ENCODE data around the gene MRPS16. TPM values are rescaled to one million over a fixed set of nuclear protein-coding genes. Genes with fewer than 3 reads are reported as not detected.

MRPS16 gene
- total RNA-seq, 1 donor from 2014 or later = 63.3 TPM

DNA sequence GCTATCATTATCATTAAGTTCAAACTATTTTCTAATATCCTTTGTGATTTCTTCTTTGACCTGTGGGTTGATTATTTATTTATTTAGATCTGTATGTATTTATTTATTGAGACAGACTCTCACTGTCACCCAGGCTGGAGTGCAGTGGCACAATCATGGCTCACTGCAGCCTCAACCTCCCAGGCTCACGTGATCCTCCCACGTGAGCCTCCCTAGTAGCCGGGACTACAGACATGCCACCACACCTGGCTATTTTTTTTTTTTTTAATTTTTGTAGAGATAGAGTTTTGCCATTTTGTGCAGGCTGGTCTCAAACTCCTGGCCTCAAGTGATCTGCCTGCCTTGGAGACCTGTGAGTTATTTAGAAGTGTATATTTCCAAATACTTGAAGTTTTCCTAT is 28.7 kb upstream of the MRPS16 start:
- Mint-ChIP-seq H3K4me3 (ENCODE audit: unreplicated experiment) (no peak overlapping the region), H3K4me1 (ENCODE audit: low read depth) (peaks cover 7% of the 10 kb centered on the region), H3K27me3 (ENCODE audit: low read depth) (no peaks in the 10 kb centered on the region), H3K27ac (ENCODE audit: unreplicated experiment) (no peak overlapping the region), H3K9me3 (ENCODE audit: low read depth) (no peaks in the 10 kb centered on the region), H3K36me3 (ENCODE audit: low read depth) (no peaks in the 10 kb centered on the region)
- TF ChIP-seq, protein P1, sequence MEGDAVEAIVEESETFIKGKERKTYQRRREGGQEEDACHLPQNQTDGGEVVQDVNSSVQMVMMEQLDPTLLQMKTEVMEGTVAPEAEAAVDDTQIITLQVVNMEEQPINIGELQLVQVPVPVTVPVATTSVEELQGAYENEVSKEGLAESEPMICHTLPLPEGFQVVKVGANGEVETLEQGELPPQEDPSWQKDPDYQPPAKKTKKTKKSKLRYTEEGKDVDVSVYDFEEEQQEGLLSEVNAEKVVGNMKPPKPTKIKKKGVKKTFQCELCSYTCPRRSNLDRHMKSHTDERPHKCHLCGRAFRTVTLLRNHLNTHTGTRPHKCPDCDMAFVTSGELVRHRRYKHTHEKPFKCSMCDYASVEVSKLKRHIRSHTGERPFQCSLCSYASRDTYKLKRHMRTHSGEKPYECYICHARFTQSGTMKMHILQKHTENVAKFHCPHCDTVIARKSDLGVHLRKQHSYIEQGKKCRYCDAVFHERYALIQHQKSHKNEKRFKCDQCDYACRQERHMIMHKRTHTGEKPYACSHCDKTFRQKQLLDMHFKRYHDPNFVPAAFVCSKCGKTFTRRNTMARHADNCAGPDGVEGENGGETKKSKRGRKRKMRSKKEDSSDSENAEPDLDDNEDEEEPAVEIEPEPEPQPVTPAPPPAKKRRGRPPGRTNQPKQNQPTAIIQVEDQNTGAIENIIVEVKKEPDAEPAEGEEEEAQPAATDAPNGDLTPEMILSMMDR (IDR thresholded peaks at IDR 0.05) = no peak
- no peak for DNase-seq (ENCODE audit: low spot score)

DNA sequence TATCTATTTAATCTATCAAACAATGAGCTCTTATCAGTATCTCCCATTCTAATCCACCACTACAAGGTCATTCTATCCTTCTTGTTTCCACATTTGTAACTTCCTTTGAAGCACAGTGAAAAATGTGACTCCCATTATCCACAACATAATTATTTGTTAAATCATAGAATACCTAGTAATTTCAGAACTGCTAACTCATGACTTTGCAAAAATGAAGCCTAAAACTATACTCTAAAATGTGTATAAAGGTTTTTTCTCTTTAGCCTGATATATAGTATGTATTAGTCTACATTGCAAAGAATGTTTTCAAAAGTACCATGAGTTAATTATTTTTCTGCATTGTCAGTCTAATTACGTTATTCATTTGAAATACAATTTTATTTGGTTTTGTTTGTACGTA is 12.0 kb upstream of the MRPS16 start:
- Mint-ChIP-seq H3K4me3 (ENCODE audit: unreplicated experiment) (no peak overlapping the region), H3K27me3 (ENCODE audit: low read depth) (peaks cover 7% of the 10 kb centered on the region), H3K27ac (ENCODE audit: unreplicated experiment) (no peak overlapping the region), H3K36me3 (ENCODE audit: low read depth) (no peaks in the 10 kb centered on the region), H3K9me3 (ENCODE audit: low read depth) (peaks cover under 1% of the 10 kb centered on the region), H3K4me1 (ENCODE audit: low read depth) (peaks cover 17% of the 10 kb centered on the region)
- DNase-seq (ENCODE audit: low spot score) = no peak
- TF ChIP-seq, protein P1 (IDR thresholded peaks at IDR 0.05) = no peak

DNA sequence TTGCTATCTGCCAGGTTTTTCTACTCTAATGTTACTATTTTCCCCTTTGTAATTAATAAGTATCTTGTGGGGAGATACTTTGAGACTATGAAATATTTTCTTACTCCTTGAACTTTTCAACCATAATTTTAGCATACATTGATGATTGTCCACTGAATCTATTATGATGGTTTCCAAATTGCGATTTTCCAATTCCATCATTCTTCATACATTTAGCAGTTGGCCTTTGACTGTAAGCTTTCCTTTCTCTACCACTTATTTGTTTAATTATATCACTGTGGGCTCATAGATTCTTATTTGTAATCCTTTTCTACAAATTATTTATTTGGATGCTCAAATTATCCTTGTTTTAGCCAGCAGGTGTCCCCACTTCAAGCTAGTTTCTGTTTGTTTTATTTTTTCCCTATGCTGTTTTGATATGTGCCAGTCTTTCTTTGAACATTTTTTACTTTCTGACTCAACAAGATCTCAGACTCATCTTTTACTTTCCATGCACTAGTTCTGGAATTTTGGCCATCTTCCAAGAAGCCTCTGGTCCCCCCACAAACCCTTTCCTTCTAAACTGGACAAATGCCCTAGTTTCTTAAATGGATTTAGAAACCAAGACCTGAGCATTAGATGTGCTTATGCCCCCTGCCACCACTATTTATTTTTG is 11.4 kb upstream of the MRPS16 start:
- no peak for DNase-seq (ENCODE audit: low spot score)
- H3K4me3 Mint-ChIP-seq (ENCODE audit: unreplicated experiment) = no peak overlapping the region
- TF ChIP-seq, protein P1 (IDR thresholded peaks at IDR 0.05) = peak; percentile 88
- no peaks in the 10 kb centered on the region for H3K36me3 Mint-ChIP-seq (ENCODE audit: low read depth)
- H3K4me1 Mint-ChIP-seq (ENCODE audit: low read depth) = peaks cover 17% of the 10 kb centered on the region
- H3K27me3 Mint-ChIP-seq (ENCODE audit: low read depth) = peaks cover 7% of the 10 kb centered on the region
- peaks cover 6% of the 10 kb centered on the region for H3K9me3 Mint-ChIP-seq (ENCODE audit: low read depth)
- peak overlapping the region; percentile 45 for H3K27ac Mint-ChIP-seq (ENCODE audit: unreplicated experiment)

DNA sequence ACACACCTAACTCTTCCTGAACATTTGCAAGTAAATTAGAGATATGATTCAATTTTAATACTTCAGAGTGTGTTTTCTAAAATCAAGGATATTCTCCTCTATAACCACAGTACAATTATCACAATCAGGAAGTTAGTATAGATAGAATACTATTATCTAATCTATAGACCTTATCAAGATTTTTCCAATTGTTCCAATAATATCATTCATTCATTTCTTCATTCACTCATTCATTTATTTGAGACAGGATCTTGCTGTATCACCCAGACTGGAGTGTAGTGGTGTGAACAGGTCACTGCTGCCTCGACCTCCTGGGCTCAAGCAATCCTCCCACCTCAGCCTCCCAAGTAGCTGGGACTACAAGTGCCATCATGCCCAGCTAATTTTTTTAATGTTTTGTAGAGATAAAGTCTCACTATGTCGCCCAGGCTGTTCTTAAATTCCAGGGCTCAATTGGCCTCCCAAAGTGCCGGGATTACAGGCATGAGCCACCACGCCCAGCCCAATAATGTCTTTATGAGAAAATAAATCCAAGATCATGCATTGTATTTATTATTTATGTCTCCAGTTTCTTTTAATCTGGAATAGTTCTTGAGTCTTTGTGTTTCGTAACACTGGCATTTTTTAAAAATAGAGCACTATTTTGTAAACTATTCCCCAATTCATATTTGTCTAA is 10.6 kb upstream of the MRPS16 start:
- Mint-ChIP-seq H3K4me3 (ENCODE audit: unreplicated experiment) (no peak overlapping the region), H3K4me1 (ENCODE audit: low read depth) (peaks cover 17% of the 10 kb centered on the region), H3K36me3 (ENCODE audit: low read depth) (peaks cover 1% of the 10 kb centered on the region), H3K9me3 (ENCODE audit: low read depth) (peaks cover 11% of the 10 kb centered on the region), H3K27ac (ENCODE audit: unreplicated experiment) (no peak overlapping the region), H3K27me3 (ENCODE audit: low read depth) (peaks cover 7% of the 10 kb centered on the region)
- TF ChIP-seq, protein P1 (IDR thresholded peaks at IDR 0.05) = no peak
- no peak for DNase-seq (ENCODE audit: low spot score)

DNA sequence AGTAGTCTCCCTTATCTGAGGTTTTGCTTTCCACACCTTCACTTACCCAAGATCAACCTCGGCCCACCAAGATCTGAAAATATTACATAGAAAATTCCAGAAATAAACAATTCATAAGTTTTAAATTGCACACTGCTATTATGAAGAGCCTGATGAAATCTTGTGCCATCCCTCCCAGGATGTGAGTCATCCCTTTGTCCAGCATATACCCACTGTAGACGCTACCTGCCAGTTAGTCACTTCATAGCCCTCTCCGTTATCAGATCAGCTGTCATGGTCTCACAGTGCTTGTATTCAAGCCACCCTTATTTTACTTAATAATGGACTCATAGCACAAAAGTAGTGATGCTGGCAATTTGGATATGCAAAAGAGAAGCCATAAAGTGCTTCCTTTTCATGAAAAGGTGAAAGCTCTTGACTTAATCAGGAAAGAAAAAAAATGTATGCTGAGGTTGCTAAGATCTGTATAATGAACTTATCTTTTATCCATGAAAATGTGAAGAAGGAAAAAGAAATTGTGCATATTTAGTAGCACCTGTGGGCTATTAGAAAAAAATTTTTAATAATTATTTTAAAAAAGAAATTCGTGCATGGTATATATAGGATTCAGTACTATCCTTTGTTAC is 9.8 kb upstream of the MRPS16 start:
- H3K27me3 Mint-ChIP-seq (ENCODE audit: low read depth) = peaks cover 1% of the 10 kb centered on the region
- peak overlapping the region; percentile 31 for H3K4me3 Mint-ChIP-seq (ENCODE audit: unreplicated experiment)
- H3K9me3 Mint-ChIP-seq (ENCODE audit: low read depth) = peaks cover 11% of the 10 kb centered on the region
- H3K36me3 Mint-ChIP-seq (ENCODE audit: low read depth) = peaks cover 1% of the 10 kb centered on the region
- peaks cover 17% of the 10 kb centered on the region for H3K4me1 Mint-ChIP-seq (ENCODE audit: low read depth)
- H3K27ac Mint-ChIP-seq (ENCODE audit: unreplicated experiment) = peak overlapping the region; percentile 96
- no peak for DNase-seq (ENCODE audit: low spot score)
- TF ChIP-seq, protein P1 (IDR thresholded peaks at IDR 0.05) = no peak
